Fibroblast of the aortic adventitia (primary cell): ENCODE data around the gene RAI14. TPM values are rescaled to one million over a fixed set of nuclear protein-coding genes. Genes with fewer than 3 reads are reported as not detected.
"Not testable (repeated sequence)": the region's sequence is repeated elsewhere in the genome, so short reads cannot be mapped to it uniquely, and the experiment has no call there.

Source experiments
- DNase-seq: peaks from one replicate; pipeline ENCODE4 v3.0.0-alpha.2; 2010; ENCODE audit warnings: low read depth
- H3K4me3 ChIP-seq: 2 replicates; pipeline ENCODE4 v1.5.1; 2011; ENCODE audit warnings: low read depth, mild to moderate bottlenecking, control low read depth, low read length, moderate library complexity
- total RNA-seq: library from RNA; depleted of rRNA; stranded (reverse); fragments of >200 nt; gene quantifications from 2 replicates; pipeline ENCODE4 v1.2.3, GENCODE V29; 2012; ENCODE audit warnings: low replicate concordance
- TF ChIP-seq, protein P1 (sequence below): IDR thresholded peaks from 2 replicates; pipeline ENCODE4 v1.5.1; 2011; ENCODE audit warnings: mild to moderate bottlenecking, low read length, control low read depth, inconsistent platforms; ENCODE audit not compliant: insufficient read depth

RAI14 gene
- total RNA-seq, 1 donor, result 100 TPM

DNA sequence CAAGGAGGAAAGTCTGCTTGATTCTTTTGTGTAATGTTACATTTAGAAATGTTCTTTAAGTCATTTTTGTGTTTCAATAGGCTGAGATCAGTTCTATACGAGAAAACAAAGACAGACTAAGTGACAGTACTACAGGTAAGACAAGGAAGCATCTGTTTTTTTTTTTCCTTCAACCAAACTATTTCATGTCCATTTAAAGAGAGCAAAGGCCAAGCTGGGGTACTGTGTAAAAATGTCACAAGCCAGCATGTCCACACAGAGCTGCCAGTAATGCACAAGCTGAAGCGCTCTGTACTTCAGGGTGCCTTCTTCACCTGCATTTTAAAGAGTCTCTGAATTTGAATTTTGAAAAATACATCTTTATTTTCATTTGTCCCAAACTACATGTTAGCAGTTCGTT, 162.6 kb downstream of the RAI14 start:
- no peak overlapping the region for H3K4me3 ChIP-seq
- DNase-seq, result no peak
- TF ChIP-seq, protein P1, sequence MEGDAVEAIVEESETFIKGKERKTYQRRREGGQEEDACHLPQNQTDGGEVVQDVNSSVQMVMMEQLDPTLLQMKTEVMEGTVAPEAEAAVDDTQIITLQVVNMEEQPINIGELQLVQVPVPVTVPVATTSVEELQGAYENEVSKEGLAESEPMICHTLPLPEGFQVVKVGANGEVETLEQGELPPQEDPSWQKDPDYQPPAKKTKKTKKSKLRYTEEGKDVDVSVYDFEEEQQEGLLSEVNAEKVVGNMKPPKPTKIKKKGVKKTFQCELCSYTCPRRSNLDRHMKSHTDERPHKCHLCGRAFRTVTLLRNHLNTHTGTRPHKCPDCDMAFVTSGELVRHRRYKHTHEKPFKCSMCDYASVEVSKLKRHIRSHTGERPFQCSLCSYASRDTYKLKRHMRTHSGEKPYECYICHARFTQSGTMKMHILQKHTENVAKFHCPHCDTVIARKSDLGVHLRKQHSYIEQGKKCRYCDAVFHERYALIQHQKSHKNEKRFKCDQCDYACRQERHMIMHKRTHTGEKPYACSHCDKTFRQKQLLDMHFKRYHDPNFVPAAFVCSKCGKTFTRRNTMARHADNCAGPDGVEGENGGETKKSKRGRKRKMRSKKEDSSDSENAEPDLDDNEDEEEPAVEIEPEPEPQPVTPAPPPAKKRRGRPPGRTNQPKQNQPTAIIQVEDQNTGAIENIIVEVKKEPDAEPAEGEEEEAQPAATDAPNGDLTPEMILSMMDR, result no peak

DNA sequence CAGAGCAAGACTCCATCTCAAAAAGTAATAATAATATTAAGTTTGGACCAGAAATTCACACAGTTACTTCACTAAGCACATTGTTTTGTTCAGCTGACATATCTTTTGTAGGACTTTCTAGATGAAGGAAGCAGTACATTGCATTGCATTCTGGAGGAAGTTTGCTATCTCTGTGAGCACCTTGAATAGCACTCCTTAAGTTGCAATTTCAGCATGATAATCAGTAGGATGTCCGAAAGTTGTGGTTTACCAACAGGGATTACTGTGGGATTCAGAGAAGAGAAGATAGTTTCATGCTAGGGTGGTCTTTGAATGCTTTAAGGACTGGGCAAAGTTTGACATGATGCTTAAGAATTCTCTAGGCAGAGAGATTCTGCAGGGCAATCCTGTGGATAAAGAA, 164.5 kb downstream of the RAI14 start:
- H3K4me3 ChIP-seq, result no peak overlapping the region
- TF ChIP-seq, protein P1, result no peak
- no peak for DNase-seq

DNA sequence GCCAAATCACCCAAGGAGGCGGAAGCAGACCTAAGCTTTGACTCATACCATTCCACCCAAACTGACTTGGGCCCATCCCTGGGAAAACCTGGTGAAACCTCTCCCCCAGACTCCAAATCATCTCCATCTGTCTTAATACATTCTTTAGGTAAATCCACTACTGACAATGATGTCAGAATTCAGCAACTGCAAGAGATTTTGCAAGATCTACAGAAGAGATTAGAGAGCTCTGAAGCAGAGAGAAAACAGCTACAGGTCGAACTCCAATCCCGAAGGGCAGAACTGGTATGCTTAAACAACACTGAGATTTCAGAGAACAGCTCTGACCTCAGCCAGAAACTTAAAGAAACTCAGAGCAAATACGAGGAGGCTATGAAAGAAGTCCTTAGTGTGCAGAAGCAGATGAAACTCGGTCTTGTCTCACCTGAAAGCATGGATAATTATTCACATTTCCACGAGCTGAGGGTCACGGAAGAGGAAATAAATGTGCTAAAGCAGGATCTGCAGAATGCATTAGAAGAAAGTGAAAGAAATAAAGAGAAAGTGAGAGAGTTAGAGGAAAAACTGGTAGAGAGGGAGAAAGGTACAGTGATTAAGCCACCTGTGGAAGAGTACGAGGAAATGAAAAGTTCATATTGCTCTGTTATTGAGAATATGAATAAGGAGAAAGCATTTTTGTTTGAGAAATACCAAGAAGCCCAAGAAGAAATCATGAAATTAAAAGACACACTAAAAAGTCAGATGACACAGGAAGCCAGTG, 167.0 kb downstream of the RAI14 start:
- DNase-seq, result no peak
- TF ChIP-seq, protein P1, result no peak
- H3K4me3 ChIP-seq, result no peak overlapping the region

DNA sequence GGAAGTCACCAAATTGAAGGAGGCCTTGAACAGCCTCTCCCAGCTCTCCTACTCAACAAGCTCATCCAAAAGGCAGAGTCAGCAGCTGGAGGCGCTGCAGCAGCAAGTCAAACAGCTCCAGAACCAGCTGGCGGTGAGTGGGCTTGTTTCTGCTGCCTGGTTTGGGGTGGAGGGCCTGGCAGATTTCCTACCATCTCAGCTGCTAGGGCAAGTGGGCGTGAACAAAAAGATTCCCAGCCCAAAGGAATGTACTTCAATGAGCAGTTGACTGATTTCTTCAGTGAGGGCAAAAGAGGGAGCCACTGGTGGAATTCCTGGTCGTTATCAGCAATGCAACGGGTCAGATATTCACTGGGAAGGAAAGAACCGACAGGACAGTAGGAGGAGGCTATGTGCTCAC, 170.2 kb downstream of the RAI14 start:
- TF ChIP-seq, protein P1, result no peak
- DNase-seq, result no peak

DNA sequence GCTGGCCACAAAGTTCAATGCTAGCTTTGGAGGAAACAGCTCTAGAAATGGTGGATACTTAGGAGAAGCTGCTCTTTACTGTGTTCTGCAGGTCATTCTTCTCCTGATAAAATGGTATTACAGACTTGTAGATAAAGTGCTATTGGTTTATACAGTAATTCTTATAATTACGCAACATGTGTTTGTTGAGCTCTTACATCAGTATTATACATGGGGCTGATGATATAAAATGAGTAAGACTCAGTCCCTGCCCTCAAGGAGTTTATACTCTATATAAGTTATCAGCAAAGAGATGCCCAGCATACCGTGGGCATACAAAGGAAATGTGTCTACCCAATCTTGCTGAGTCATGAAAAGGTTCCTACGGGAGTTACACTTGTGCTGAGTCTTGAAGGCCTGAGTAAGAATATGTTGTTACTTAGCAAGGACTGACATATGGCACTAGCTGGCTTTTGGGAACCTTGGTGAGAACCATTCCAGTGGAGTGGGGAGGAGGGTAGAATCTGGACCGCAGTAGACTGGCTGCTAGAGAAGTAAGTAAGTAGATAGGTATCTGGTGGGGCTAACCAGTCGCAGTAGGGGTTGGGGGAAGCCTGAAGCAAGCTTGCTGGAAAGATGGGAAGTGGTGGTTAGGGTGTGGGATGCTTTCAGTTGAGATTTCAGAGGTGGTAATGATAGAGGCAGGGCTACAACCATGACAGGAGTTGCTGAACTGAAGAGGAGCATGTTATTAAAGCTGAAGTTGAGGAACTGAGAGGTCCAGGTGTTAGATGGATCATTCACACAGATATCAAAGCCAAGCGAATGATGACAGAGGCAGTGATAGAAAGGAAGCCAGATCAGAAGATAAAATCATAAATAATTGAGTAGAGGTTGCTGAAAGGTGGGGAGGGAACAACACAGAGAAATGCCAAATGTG, 171.7 kb downstream of the RAI14 start:
- no peak for DNase-seq
- H3K4me3 ChIP-seq, result no peak overlapping the region
- TF ChIP-seq, protein P1, result no peak

More for the DNA sequence above, 170.2 kb downstream of the RAI14 start:
- H3K4me3 ChIP-seq, result no peak overlapping the region

DNA sequence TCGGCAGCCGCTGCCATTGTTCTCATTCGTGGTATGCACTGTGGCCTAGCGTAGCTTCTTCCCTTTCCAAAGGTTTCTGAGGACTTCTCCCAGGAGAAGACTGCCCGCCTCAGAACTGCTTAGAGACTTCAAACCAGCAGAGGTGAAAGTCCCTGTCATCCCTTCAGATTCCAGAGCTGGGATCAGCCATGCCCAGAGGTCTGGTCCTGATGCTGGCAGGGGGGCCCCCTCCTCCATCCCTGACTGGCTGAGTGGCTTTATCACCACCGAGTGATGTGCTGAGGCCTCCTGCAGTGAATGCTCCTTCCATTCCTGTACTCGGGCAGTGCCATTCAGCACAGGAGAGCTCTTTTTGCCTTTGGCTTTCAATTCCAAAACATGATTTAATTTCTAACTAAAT, 174.7 kb downstream of the RAI14 start:
- DNase-seq, result not testable (repeated sequence)

DNA sequence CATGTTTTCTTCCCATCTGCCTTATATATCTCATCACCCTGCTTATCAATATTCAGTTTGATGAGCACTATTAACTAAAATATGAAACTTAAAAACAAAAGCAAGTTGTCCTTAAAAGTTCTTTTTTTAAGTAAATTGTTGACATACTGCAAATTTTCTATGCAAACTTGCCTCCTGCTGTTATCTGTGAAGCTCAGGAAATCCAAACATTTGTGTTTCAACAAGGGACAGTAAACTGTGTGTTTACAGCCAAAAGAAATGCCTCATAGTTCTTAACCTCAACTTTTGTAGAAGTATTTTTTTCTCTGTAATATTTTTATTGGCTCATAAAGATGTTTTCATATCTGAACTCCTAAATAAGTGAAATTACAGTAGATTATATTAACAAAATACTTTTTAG, 175.2 kb downstream of the RAI14 start:
- TF ChIP-seq, protein P1, result no peak
- H3K4me3 ChIP-seq, result no peak overlapping the region

More for the DNA sequence above, 174.7 kb downstream of the RAI14 start:
- not testable (repeated sequence) for H3K4me3 ChIP-seq

More for the DNA sequence above, 175.2 kb downstream of the RAI14 start:
- DNase-seq, result peak; percentile 22
